ENCODE results near the gene FRMD1. TPM values are rescaled to one million over a fixed set of nuclear protein-coding genes. Genes with fewer than 3 reads are reported as not detected.

FRMD1 gene
- total RNA-seq, 2 donors from 2014 or later = not detected

GRCh38 chr6:168105813-168106632 is 27.0 kb upstream of the FRMD1 start:
- DNase-seq = no peak
- no peaks in the 10 kb centered on the region for H3K9me3 Mint-ChIP-seq
- Histone ChIP-seq H3K27me3 (ENCODE audit: control insufficient read depth, insufficient read depth, low read length, poor library complexity, severe bottlenecking) (peaks cover 37% of the 10 kb centered on the region), H3K9ac (ENCODE audit: extremely low read depth, low read length, poor library complexity, severe bottlenecking) (no peak overlapping the region), H3K27ac (ENCODE audit: low read depth, low read length) (no peak overlapping the region), H3K4me1 (ENCODE audit: control insufficient read depth, insufficient read depth, low read length) (no peaks in the 10 kb centered on the region), H3K36me3 (ENCODE audit: control insufficient read depth, insufficient read depth, low read length) (no peaks in the 10 kb centered on the region), H3K4me3 (ENCODE audit: low read length) (no peak overlapping the region), H3K9me3 (ENCODE audit: control insufficient read depth, low read length) (no peaks in the 10 kb centered on the region)
- no peak overlapping the region for H3K4me3 Mint-ChIP-seq
- no peaks in the 10 kb centered on the region for H3K27me3 Mint-ChIP-seq (ENCODE audit: insufficient read depth)
- 80 to 96% methylated on average over 7 to 11 of the region's 12 CpGs for WGBS, 2 experiments (ENCODE audit: insufficient coverage in 1 of 2, insufficient read length in 1 of 2)
- peaks cover 7% of the 10 kb centered on the region for H3K4me1 Mint-ChIP-seq
- no peaks in the 10 kb centered on the region for H3K36me3 Mint-ChIP-seq (ENCODE audit: low read depth)
- no peak overlapping the region for H3K27ac Mint-ChIP-seq
- TF ChIP-seq, protein P1, sequence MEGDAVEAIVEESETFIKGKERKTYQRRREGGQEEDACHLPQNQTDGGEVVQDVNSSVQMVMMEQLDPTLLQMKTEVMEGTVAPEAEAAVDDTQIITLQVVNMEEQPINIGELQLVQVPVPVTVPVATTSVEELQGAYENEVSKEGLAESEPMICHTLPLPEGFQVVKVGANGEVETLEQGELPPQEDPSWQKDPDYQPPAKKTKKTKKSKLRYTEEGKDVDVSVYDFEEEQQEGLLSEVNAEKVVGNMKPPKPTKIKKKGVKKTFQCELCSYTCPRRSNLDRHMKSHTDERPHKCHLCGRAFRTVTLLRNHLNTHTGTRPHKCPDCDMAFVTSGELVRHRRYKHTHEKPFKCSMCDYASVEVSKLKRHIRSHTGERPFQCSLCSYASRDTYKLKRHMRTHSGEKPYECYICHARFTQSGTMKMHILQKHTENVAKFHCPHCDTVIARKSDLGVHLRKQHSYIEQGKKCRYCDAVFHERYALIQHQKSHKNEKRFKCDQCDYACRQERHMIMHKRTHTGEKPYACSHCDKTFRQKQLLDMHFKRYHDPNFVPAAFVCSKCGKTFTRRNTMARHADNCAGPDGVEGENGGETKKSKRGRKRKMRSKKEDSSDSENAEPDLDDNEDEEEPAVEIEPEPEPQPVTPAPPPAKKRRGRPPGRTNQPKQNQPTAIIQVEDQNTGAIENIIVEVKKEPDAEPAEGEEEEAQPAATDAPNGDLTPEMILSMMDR (conservative IDR thresholded peaks at IDR 0.05) = no peak

- Mint-ChIP-seq H3K36me3 (ENCODE audit: low read depth) (no peaks in the 10 kb centered on the region), H3K27me3 (ENCODE audit: insufficient read depth) (no peaks in the 10 kb centered on the region), H3K9me3 (no peaks in the 10 kb centered on the region), H3K4me3 (no peak overlapping the region), H3K27ac (no peak overlapping the region), H3K4me1 (peaks cover 7% of the 10 kb centered on the region)
- H3K27me3 ChIP-seq (ENCODE audit: control insufficient read depth, insufficient read depth, low read length, poor library complexity, severe bottlenecking) = peaks cover 51% of the 10 kb centered on the region
- H3K36me3 ChIP-seq (ENCODE audit: control insufficient read depth, insufficient read depth, low read length) = no peaks in the 10 kb centered on the region
- TF ChIP-seq, protein P1 (conservative IDR thresholded peaks at IDR 0.05) = no peak
- no peak overlapping the region for H3K9ac ChIP-seq (ENCODE audit: extremely low read depth, low read length, poor library complexity, severe bottlenecking)
- WGBS, 2 experiments (ENCODE audit: insufficient coverage in 1 of 2, insufficient read length in 1 of 2) = 90 to 91% methylated on average over 9 to 10 of the region's 10 CpGs
- no peaks in the 10 kb centered on the region for H3K4me1 ChIP-seq (ENCODE audit: control insufficient read depth, insufficient read depth, low read length)
- no peaks in the 10 kb centered on the region for H3K9me3 ChIP-seq (ENCODE audit: control insufficient read depth, low read length)
- DNase-seq = no peak
- H3K27ac ChIP-seq (ENCODE audit: low read depth, low read length) = no peak overlapping the region
- H3K4me3 ChIP-seq (ENCODE audit: low read length) = no peak overlapping the region
Observed at GRCh38 chr6:168104636-168105035, 25.6 kb upstream of the FRMD1 start.

GRCh38 chr6:168103050-168103830 is 24.2 kb upstream of the FRMD1 start:
- DNase-seq = no peak
- Histone ChIP-seq H3K27me3 (ENCODE audit: control insufficient read depth, insufficient read depth, low read length, poor library complexity, severe bottlenecking) (peaks cover 62% of the 10 kb centered on the region), H3K9ac (ENCODE audit: extremely low read depth, low read length, poor library complexity, severe bottlenecking) (no peak overlapping the region), H3K36me3 (ENCODE audit: control insufficient read depth, insufficient read depth, low read length) (no peaks in the 10 kb centered on the region), H3K4me1 (ENCODE audit: control insufficient read depth, insufficient read depth, low read length) (no peaks in the 10 kb centered on the region), H3K9me3 (ENCODE audit: control insufficient read depth, low read length) (no peaks in the 10 kb centered on the region), H3K4me3 (ENCODE audit: low read length) (no peak overlapping the region), H3K27ac (ENCODE audit: low read depth, low read length) (no peak overlapping the region)
- Mint-ChIP-seq H3K27me3 (ENCODE audit: insufficient read depth) (no peaks in the 10 kb centered on the region), H3K4me1 (peaks cover 11% of the 10 kb centered on the region), H3K27ac (no peak overlapping the region), H3K4me3 (no peak overlapping the region), H3K9me3 (no peaks in the 10 kb centered on the region), H3K36me3 (ENCODE audit: low read depth) (no peaks in the 10 kb centered on the region)
- WGBS, 2 experiments (ENCODE audit: insufficient coverage in 1 of 2, insufficient read length in 1 of 2) = 88 to 89% methylated on average over 8 to 19 of the region's 19 CpGs
- TF ChIP-seq, protein P1 (conservative IDR thresholded peaks at IDR 0.05) = no peak

Measured in endodermal cell (in vitro differentiated cells).